Erythroblast (primary cell): ENCODE results near the gene CKS1B.

Experiments used
- GATA1 ChIP-seq: IDR thresholded peaks from 2 replicates; pipeline ENCODE4 v1.6.1; 2011; ENCODE audit warnings: low read depth, mild to moderate bottlenecking, control low read depth, low read length, moderate library complexity
- POLR2A ChIP-seq: IDR thresholded peaks from 2 replicates; pipeline ENCODE4 v1.6.1; 2011; ENCODE audit warnings: mild to moderate bottlenecking, low read length

DNA sequence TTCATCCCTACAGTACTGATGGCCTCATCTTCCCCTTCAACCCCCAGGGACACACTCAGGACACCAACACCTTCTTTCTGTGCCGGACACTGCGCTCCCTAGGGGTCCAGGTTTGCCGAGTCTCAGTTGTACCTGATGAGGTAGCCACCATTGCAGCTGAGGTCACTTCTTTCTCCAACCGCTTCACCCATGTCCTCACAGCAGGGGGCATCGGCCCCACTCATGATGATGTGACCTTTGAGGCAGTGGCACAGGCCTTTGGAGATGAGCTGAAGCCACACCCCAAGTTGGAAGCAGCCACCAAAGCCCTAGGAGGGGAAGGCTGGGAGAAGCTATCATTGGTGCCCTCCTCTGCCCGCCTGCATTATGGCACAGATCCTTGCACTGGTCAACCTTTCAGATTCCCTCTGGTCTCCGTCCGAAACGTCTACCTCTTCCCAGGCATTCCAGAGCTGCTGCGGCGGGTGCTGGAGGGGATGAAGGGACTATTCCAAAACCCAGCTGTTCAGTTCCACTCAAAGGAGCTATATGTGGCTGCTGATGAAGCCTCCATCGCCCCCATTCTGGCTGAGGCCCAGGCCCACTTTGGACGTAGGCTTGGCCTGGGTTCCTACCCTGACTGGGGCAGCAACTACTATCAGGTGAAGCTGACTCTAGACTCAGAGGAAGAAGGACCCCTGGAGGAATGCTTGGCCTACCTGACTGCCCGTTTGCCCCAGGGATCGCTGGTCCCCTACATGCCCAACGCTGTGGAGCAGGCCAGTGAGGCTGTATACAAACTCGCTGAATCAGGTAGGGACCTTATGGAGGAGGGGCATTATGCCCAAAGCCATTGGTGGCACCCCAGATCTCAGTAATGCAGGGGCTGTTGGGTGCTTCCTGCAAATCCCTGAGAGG is 13.8 kb downstream of the CKS1B start:
- TF ChIP-seq POLR2A = no peak
- no peak for TF ChIP-seq GATA1
